IPS-18c (cell line): ENCODE results near the gene LRRC37B.
"Not testable (repeated sequence)": the region's sequence is repeated elsewhere in the genome, so short reads cannot be mapped to it uniquely, and the experiment has no call there.

Experiments used
- H3K4me3 ChIP-seq: 2 replicates; pipeline ENCODE4 v1.7.0; 2013; ENCODE audit warnings: low read depth, mild to moderate bottlenecking, low read length, moderate library complexity; ENCODE audit not compliant: insufficient read depth
- H3K9me3 ChIP-seq: one replicate; pipeline ENCODE4 v1.6.1; 2013; ENCODE audit warnings: mild to moderate bottlenecking, low read length, moderate library complexity; ENCODE audit not compliant: control insufficient read depth, insufficient read depth

The LRRC37B gene

GRCh38 chr17:32027271-32027670, 20.1 kb downstream of the LRRC37B start:
- not testable (repeated sequence) for H3K9me3 ChIP-seq

GRCh38 chr17:32033223-32033622, 26.0 kb downstream of the LRRC37B start:
- Histone ChIP-seq H3K4me3 (no peak overlapping the region), H3K9me3 (no peaks in the 10 kb centered on the region)

More at GRCh38 chr17:32027271-32027670, 20.1 kb downstream of the LRRC37B start:
- not testable (repeated sequence) for H3K4me3 ChIP-seq

- not testable (repeated sequence) for H3K4me3 ChIP-seq, H3K9me3 ChIP-seq
Measured at GRCh38 chr17:32033812-32034211, 26.6 kb downstream of the LRRC37B start.

GRCh38 chr17:32040246-32040645, 33.1 kb downstream of the LRRC37B start:
- not testable (repeated sequence) for H3K9me3 ChIP-seq, H3K4me3 ChIP-seq

- H3K9me3 ChIP-seq, H3K4me3 ChIP-seq: not testable (repeated sequence)
Measured at GRCh38 chr17:32041306-32041875, 34.2 kb downstream of the LRRC37B start.

- not testable (repeated sequence) for H3K9me3 ChIP-seq, H3K4me3 ChIP-seq
Measured at GRCh38 chr17:32042266-32042665, 35.1 kb downstream of the LRRC37B start.

- not testable (repeated sequence) for H3K4me3 ChIP-seq, H3K9me3 ChIP-seq
Measured at GRCh38 chr17:32045611-32046010, 38.4 kb downstream of the LRRC37B start.

- H3K4me3 ChIP-seq, result not testable (repeated sequence)
Measured at GRCh38 chr17:32047663-32048062, 40.5 kb downstream of the LRRC37B start.

GRCh38 chr17:32054985-32055384, 47.8 kb downstream of the LRRC37B start:
- not testable (repeated sequence) for H3K9me3 ChIP-seq, H3K4me3 ChIP-seq

More at GRCh38 chr17:32047663-32048062, 40.5 kb downstream of the LRRC37B start:
- not testable (repeated sequence) for H3K9me3 ChIP-seq

GRCh38 chr17:32055425-32055824, 48.2 kb downstream of the LRRC37B start:
- not testable (repeated sequence) for H3K4me3 ChIP-seq, H3K9me3 ChIP-seq

GRCh38 chr17:32056500-32056899, 49.3 kb downstream of the LRRC37B start:
- not testable (repeated sequence) for H3K9me3 ChIP-seq, H3K4me3 ChIP-seq

- H3K4me3 ChIP-seq, H3K9me3 ChIP-seq: not testable (repeated sequence)
Measured at GRCh38 chr17:32057460-32058105, 50.4 kb downstream of the LRRC37B start.

- H3K4me3 ChIP-seq, H3K9me3 ChIP-seq: not testable (repeated sequence)
Measured at GRCh38 chr17:32060695-32061094, 53.5 kb downstream of the LRRC37B start.

GRCh38 chr17:32061840-32062239, 54.7 kb downstream of the LRRC37B start:
- not testable (repeated sequence) for H3K4me3 ChIP-seq, H3K9me3 ChIP-seq

- H3K4me3 ChIP-seq, H3K9me3 ChIP-seq: not testable (repeated sequence)
Measured at GRCh38 chr17:32064091-32064490, 56.9 kb downstream of the LRRC37B start.

- not testable (repeated sequence) for H3K4me3 ChIP-seq, H3K9me3 ChIP-seq
Measured at GRCh38 chr17:32066123-32066680, 59.0 kb downstream of the LRRC37B start.

- H3K9me3 ChIP-seq, H3K4me3 ChIP-seq: not testable (repeated sequence)
Measured at GRCh38 chr17:32066863-32067642, 59.9 kb downstream of the LRRC37B start.

GRCh38 chr17:32069067-32069466, 61.9 kb downstream of the LRRC37B start:
- not testable (repeated sequence) for H3K4me3 ChIP-seq

More at GRCh38 chr17:32069067-32069466, 61.9 kb downstream of the LRRC37B start:
- not testable (repeated sequence) for H3K9me3 ChIP-seq
